LNCAP (cell line): ENCODE results near the gene KIF1B.

Source experiments
- CTCF ChIP-seq: fragments of 450-650 bp; IDR thresholded peaks from 2 replicates; pipeline ENCODE4 v1.5.1; 2017; ENCODE audit warnings: mild to moderate bottlenecking

The KIF1B gene

GRCh38 chr1:10428984-10429383, 218.6 kb downstream of the KIF1B start:
- TF ChIP-seq CTCF = no peak

GRCh38 chr1:10429868-10430215, 219.5 kb downstream of the KIF1B start:
- no peak for TF ChIP-seq CTCF

GRCh38 chr1:10430216-10431069, 220.1 kb downstream of the KIF1B start, which contains the start of gene CENPS:
TSS of gene CENPS (plus strand) at chr1:10430433. CDS start at chr1:10430518, 85 bp downstream.
- peak; percentile 94 for TF ChIP-seq CTCF
